HG03565 (cell line): ENCODE results near the gene NOXA1.
"Not testable (repeated sequence)": the region's sequence is repeated elsewhere in the genome, so short reads cannot be mapped to it uniquely, and the experiment has no call there.

Source experiments
- ATAC-seq: cut with Tn5 transposase; IDR thresholded peaks from one replicate; pipeline ENCODE4 v1.9.1; 2021; ENCODE audit warnings: mild to moderate bottlenecking, moderate library complexity; ENCODE audit not compliant: unreplicated experiment

NOXA1 gene

GRCh38 chr9:137462986-137463930, 40.1 kb downstream of the NOXA1 start:
- ATAC-seq: no peak

DNA sequence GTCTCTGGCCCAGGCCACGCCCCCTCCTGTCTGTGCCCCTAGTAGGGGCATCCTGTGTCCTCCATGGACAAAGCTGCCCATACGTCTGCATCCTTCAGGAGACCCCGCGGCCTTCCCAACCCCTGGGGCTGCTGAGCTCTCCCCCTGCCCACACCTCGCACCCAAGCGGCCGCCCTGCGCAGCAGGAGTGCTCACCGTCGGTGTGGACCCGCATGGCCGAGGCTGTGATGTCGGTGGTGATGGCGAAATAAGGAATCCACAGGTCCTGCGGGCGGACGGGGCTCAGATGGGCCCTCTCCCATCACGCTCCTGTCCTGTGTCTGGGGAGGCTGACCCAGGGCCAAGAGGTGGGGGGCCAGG, 40.7 kb downstream of the NOXA1 start:
- no peak for ATAC-seq

DNA sequence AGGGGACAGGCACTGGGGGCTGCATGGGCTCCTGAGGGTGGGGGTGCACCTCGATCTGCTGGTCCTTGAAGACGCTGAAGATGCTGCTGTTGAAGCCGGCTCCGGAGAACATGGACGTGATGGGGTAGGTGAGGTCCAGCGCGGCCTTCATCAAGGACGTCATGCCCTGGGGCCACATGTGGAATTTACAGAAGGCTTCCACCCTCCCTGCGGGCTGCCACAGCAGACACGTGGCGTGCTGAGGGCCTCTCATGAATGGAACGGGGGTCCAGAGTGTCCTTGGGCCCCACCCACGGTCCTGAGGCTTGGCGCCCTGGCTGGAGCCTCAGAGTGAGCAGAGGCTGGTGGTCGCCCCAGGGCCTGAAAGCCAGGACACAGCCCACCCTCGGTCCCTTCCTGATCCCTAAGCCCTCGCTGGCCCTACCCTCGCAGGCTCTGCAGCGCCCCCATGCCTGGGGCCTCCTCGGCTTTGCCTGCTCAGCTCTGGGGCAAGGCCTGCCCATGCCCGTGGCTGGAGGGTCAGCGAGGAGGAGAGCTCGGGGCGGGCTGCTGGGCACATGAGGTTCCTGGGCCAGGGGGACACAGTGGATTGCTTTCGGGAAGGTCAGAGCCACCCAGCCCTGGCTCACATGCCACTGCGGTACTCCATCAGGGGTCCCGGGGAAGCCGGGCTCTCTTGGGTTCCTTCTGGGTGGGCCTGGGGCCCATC, 41.3 kb downstream of the NOXA1 start:
- no peak for ATAC-seq

DNA sequence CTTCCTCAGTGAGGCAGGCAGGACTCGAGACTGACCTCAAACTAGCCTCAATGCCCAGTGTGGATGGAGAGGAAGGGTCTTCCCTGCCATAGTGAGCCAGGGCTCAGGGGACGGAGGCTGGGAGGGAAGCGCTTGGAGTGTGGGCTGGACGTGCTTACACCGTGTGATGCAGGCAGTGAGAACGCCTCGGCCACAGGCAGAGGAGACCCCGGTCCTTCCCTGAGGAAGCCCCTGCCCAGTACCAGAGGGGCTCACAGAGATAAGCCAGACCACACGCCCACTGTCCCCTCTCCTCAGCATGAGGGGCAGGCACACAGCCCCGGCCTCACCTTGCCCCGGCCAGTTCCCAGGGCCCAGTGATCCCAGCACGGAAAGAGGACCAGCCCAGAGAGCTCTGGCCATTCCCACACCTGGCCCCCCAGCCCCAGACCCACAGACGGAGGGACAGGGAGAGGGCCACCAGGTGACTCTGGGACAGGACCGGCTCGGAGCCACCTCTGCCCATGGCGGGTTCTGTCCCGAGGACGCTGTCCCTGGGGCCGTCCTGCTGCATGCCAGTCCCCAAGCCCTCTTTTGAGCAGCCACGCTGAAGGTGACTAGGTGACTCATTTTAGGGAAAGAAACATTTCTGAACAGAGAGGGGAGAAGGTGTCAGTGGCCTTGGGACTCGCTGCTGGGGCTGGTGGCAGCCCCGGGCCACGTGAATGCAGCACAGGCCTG, 42.0 kb downstream of the NOXA1 start:
- no peak for ATAC-seq

GRCh38 chr9:137465720-137466388, 42.7 kb downstream of the NOXA1 start:
- ATAC-seq: no peak

DNA sequence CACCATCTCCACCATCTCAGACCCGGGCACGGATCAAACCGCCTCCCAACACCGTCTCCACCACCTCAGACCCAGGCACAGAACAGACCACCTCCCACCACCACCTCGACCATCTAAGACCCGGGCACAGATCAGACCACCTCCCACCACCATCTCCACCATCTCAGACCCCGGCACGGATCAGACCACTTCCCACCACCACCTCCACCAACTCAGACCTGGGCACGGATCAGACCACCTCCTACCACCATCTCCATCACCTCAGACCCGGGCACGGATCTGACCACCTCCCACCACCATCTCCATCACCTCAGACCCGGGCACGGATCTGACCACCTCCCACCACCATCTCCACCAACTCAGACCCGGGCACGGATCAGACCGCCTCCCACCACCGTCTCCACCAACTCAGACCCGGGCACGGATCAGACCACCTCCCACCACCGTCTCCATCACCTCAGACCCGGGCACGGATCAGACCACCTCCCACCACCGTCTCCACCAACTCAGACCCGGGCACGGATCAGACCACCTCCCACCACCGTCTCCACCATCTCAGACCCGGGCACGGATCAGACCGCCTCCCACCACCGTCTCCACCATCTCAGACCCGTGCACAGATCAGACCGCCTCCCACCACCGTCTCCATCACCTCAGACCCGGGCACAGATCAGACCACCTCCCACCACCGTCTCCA, 43.3 kb downstream of the NOXA1 start:
- not testable (repeated sequence) for ATAC-seq

GRCh38 chr9:137467161-137467581, 44.0 kb downstream of the NOXA1 start:
- no peak for ATAC-seq

GRCh38 chr9:137467896-137468295, 44.7 kb downstream of the NOXA1 start:
- ATAC-seq: no peak

DNA sequence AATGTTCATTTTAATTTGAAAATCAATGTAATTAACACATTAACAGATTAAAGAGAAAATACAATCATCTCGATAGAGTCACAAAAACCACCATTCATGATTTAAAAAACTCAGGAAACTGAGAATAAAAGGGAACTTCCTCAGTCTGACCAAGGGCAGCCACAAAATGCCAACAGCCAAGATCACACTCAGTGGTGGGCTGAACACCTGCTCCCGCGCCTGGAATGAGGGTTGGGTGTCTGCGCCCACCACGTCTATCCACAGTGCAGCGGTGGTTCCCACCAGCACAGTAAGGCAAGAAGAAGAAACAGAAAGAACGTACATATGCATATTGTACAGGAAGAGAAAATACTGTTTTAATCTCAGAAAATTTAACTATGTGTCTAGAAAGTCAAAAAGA, 47.6 kb downstream of the NOXA1 start:
- no peak for ATAC-seq

DNA sequence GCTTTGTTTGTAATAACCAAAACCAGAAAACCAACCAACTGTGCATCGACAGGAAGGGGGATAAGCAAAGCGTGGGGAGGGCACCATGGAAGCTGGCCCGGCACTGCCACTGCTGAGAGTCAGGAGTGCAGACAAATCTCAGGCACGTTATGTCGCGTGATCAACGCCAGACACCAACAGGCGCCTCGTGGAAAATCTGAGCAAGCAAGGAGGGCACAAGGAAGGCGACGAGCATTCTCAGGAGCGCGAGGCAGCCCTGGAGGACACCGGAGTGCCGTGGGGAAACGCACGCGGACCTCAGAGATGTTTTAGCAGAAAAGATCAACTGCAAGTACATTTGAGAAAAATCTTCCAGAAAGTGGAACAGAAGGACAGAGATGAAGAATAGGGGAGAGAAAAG, 51.1 kb downstream of the NOXA1 start:
- no peak for ATAC-seq

DNA sequence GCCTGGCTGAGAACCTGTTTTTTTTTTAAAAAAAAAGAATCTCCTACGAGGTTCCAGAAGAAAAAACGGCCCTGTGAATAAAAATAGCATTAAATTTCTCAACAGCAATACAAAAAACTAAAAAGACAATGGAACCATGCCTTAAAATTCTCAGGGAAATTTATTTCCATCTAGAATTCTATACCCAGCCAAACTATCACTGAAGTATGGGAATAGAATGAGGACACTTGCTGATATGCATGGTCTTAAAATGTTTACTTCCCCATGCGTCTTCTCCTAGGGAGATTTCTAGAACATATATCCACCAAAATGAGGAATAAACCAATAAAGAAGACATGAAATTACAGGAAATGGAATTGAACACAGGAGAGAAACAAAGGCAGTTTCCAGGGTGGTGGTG, 52.5 kb downstream of the NOXA1 start:
- ATAC-seq: no peak

DNA sequence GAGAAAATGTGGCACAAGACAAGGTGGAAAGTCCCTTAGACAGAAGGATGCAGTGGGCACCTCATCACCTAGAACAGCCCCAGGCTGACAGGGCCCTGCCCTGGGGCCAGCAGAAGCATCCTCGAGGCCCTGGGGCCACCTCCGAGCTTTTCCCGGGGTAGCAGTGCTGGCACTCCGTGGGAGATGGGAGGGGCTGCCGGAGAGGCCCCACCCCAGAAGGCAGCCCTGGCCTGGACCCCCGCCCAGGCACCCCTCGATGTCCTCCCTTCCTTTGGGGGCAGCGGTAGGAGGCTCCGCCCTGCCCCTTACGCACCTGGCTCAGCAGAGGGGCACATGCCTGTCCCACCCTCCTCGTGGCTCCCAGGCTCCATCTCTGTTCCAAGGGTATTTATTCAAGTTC, 53.7 kb downstream of the NOXA1 start:
- no peak for ATAC-seq

GRCh38 chr9:137477778-137478612, 54.8 kb downstream of the NOXA1 start:
- ATAC-seq: no peak

- ATAC-seq: no peak
Observed at GRCh38 chr9:137478613-137478961, 55.4 kb downstream of the NOXA1 start.

DNA sequence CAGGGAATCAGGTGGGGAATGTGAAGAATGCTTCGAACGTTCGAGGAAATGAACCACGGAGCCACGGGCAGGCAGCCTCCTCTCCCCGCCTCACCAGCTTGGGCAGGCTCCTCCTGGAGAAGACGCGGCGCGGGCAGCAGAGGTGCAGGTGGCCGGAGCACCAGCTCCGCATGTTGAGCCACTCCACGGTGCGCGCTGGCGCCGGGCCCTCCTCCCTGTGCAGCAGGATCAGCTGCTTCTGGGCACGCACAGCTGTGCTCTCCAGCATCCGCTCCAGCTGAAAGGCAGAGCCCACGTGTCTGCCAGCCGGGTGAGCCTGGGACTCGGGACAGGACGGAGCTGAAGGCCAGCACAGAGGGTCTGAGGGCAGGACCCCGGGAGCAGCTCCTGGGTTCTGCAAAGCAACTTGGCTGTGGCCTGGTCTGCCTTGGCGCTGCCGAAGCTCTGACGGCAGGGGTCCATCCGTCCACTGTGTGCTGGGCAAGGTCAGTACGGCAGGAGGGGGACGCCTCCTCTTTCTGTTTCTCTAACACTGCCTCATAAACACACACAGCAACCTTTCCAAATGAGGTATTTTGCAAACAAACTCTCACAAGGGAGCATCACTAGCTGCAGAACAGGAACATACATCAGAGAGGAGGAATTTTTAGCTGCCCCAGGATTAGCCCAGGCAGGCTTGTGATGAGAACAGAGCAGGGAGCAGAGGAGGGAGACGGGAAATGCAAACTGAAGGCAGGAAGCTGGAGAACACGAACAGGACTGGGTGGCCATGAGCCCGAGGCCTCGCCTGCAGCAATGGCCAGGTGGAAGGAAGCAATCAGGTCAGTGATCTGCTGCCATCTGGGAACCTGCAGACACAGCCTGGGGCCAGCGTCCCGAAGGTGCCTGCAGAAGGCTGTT, 56.0 kb downstream of the NOXA1 start:
- no peak for ATAC-seq

- ATAC-seq: no peak
Observed at GRCh38 chr9:137479892-137480685, 56.9 kb downstream of the NOXA1 start.
